Measurements from ENCODE around the gene SPATA46.

Gene SPATA46

DNA sequence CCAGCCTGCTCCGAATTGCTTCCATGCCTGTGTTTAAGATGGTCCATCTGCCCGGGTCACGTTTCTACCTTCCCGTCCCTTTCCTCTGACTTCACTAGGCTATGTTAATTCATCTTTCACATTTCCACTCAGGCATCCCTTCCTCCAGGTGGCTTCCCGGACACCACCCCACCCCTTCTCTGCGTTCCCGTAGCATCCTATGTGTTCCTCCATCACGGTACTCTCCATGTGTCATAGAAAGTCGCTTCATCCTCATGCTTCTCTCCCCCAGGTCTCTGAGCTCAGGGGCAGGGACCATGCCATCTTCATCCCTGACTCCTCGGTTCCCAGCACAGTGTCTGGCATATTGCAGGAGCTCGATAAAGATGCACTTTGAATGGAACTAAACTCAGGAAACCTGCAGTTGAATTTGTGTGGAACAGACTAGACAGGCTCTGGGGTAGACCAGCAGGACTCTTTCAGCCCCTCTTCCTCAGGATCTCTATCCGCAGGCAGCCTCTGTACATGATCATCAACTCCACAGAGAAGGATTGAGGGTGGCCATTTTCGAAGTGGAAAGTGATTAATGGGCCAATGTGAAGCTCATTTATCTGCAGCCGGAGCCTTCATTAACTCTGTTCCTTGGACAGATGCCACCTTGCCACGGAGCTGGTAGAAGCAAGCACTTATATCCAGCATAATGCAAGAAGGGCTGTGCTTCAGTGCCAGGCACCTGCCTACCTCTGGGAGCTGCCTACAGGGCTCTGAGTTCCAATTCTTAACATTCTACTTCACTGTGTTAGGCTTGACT lies 13.9 kb upstream of the SPATA46 start:
- no peak overlapping the region for H3K27ac ChIP-seq (ENCODE audit: low read depth, low read length)
- H3K36me3 ChIP-seq (ENCODE audit: insufficient read depth, low read length): no peaks in the 10 kb centered on the region
- no peak overlapping the region for H2AFZ ChIP-seq (ENCODE audit: low read length, unreplicated experiment)
- no peaks in the 10 kb centered on the region for H3K27me3 ChIP-seq (ENCODE audit: insufficient read depth, low read length)
- H3K4me3 ChIP-seq (ENCODE audit: low read depth, low read length): no peak overlapping the region
- H3K4me1 ChIP-seq (ENCODE audit: control insufficient read depth, insufficient read depth, low read length, unreplicated experiment): no peaks in the 10 kb centered on the region
- no peaks in the 10 kb centered on the region for H3K79me2 ChIP-seq (ENCODE audit: control insufficient read depth, insufficient read depth, low read length, unreplicated experiment)

DNA sequence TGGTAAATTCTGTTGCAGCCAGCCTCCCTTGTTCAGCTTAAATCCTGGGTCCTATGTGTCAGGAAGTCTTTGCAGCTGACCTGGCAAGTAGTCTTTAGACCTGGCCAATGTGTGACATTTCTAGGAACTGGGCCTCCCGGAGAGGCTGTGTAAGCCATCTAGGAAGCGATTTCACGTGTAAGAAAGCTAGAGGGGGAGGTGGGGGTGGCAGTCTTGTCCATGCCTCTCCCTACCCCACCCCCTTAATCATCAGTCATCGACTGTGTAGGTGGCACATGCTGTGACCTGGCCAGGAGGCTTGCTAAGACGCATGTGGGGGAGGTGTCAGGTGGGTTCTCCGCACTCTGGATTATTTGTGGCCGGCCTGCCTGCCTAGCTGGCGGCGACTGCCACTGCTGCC lies 13.3 kb upstream of the SPATA46 start:
- Histone ChIP-seq H2AFZ (ENCODE audit: low read length, unreplicated experiment) (no peak overlapping the region), H3K4me3 (ENCODE audit: low read depth, low read length) (no peak overlapping the region), H3K36me3 (ENCODE audit: insufficient read depth, low read length) (no peaks in the 10 kb centered on the region), H3K27me3 (ENCODE audit: insufficient read depth, low read length) (no peaks in the 10 kb centered on the region), H3K79me2 (ENCODE audit: control insufficient read depth, insufficient read depth, low read length, unreplicated experiment) (no peaks in the 10 kb centered on the region), H3K27ac (ENCODE audit: low read depth, low read length) (no peak overlapping the region), H3K4me1 (ENCODE audit: control insufficient read depth, insufficient read depth, low read length, unreplicated experiment) (no peaks in the 10 kb centered on the region)

DNA sequence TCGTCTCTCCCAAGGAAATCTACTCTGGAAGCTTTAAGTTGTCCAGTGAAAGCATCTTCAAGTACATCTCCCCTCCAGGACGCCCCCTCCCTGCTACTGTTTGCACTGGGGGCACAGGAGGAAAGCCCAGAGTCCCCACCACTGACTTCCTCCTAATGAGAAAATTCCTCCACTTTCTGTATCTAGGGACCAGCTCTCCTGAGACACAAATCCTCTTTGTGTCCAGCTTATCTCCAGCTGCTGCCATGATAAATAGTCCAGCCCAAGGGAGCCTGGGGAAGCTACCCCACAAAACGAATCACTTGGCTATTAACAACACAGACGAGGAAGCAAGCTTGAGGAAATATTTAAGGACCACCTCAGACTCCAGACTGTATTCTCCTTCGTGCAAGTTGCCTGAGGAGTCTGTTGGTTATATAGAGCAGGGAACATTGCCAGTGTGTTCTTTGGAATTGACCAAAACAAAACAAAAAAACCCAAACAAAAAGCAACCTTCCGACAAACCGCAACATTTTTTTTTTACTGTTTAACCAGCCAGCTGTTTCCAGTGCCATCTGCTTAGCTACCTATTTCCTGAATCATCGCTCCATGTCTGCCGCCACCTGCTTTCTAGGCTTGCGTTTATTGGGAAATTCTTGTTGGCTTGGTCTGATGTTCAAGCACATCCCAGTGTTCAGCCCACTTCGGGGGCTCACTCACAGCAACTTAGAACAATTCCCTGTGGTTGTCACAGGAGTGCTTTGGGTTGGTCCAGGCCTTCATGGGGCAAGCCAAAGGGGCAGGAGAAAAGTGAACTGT lies 12.6 kb upstream of the SPATA46 start:
- Histone ChIP-seq H3K36me3 (ENCODE audit: insufficient read depth, low read length) (no peaks in the 10 kb centered on the region), H3K79me2 (ENCODE audit: control insufficient read depth, insufficient read depth, low read length, unreplicated experiment) (no peaks in the 10 kb centered on the region), H3K4me3 (ENCODE audit: low read depth, low read length) (no peak overlapping the region), H2AFZ (ENCODE audit: low read length, unreplicated experiment) (no peak overlapping the region), H3K4me1 (ENCODE audit: control insufficient read depth, insufficient read depth, low read length, unreplicated experiment) (no peaks in the 10 kb centered on the region), H3K27ac (ENCODE audit: low read depth, low read length) (no peak overlapping the region), H3K27me3 (ENCODE audit: insufficient read depth, low read length) (no peaks in the 10 kb centered on the region)

DNA sequence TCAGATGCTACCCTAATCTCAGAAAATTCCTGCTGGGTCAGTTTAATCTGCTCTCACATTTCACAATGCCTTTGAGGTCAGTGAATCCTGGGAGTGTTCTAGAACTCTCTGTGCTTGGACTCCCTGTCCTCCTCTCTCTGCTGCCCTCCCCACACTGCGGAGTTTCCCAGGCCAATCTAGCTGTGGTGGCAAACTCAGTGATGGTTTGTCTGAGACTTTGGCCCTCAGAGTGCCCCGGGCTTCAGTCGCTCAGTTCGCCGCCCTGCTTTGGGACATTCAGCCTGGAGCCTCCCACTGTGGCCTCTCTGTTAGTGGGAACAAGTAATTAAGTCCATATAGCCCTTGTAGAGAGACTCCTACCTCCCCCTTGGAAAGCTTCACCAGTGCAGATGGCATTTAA lies 12.0 kb upstream of the SPATA46 start:
- H3K27ac ChIP-seq (ENCODE audit: low read depth, low read length): no peak overlapping the region
- H3K4me3 ChIP-seq (ENCODE audit: low read depth, low read length): no peak overlapping the region
- H3K4me1 ChIP-seq (ENCODE audit: control insufficient read depth, insufficient read depth, low read length, unreplicated experiment): no peaks in the 10 kb centered on the region
- H3K36me3 ChIP-seq (ENCODE audit: insufficient read depth, low read length): no peaks in the 10 kb centered on the region
- H3K27me3 ChIP-seq (ENCODE audit: insufficient read depth, low read length): no peaks in the 10 kb centered on the region
- no peaks in the 10 kb centered on the region for H3K79me2 ChIP-seq (ENCODE audit: control insufficient read depth, insufficient read depth, low read length, unreplicated experiment)
- H2AFZ ChIP-seq (ENCODE audit: low read length, unreplicated experiment): no peak overlapping the region

DNA sequence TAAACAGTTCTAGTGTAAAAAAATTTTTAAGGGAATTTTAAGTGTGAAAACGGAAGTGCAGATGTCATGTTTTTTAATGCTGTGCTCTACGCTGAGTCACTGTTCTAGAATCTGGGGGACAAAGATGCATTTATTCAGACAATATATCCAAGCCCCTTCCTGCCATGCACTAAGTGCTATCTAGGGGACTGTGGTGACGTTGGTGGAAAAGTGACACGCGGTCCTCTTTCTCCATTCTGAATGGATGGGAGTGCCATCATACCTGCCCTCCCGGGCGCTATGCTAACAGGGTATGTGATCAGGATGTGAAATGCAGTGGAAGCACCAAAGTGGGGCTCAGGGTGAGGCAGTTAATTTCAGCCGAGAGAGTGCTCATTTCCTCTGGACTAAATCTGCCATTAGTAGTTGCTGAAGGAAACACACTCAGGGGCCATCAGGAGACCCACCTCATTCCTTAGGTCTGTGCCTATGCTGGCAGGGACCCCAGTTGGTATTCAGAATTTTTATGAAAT lies 11.5 kb upstream of the SPATA46 start:
- Histone ChIP-seq H3K79me2 (ENCODE audit: control insufficient read depth, insufficient read depth, low read length, unreplicated experiment) (no peaks in the 10 kb centered on the region), H3K27me3 (ENCODE audit: insufficient read depth, low read length) (no peaks in the 10 kb centered on the region), H3K4me1 (ENCODE audit: control insufficient read depth, insufficient read depth, low read length, unreplicated experiment) (no peaks in the 10 kb centered on the region), H3K4me3 (ENCODE audit: low read depth, low read length) (no peak overlapping the region), H3K27ac (ENCODE audit: low read depth, low read length) (no peak overlapping the region), H2AFZ (ENCODE audit: low read length, unreplicated experiment) (no peak overlapping the region), H3K36me3 (ENCODE audit: insufficient read depth, low read length) (no peaks in the 10 kb centered on the region)

DNA sequence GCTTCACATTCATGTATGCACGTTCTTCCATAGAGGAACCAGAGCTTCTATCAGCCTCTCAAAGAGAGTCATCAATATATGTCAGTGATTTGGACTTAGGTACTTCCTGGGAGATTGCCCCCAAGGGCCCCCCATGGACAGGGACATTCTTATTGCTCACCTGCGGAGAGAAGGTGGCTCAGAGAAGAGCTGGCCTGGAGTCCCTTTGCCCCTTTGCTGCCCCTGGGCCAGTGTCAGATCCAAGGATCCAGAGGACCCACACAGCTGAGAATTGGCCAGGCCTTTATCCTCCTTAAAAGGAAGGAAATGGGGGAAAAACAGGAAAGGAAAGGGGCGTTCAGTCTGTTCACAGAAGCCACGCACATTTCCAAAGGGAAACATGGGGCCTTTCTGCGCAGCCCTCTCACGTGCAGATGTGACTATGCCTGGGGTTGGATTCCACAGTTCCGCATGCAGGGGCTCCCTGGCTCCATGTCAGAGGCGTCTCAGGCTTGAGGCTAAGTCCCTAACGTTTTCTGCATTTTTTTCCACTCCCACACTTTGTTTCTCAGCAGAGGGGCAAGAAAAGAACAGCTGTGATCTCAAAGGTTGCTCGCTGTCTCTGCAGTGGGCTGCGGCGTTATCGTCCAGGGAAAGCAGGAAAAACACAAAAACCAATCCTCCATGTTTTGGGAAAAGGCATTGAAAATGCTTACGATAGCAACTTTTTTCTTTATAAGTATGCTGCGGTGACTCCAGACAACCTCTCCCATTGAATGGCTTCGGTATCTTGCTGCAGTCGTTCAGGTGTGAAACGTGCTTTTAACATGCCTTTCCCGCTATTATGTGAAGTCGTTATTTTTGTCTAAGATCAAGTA lies 10.8 kb upstream of the SPATA46 start:
- H3K27ac ChIP-seq (ENCODE audit: low read depth, low read length): no peak overlapping the region

DNA sequence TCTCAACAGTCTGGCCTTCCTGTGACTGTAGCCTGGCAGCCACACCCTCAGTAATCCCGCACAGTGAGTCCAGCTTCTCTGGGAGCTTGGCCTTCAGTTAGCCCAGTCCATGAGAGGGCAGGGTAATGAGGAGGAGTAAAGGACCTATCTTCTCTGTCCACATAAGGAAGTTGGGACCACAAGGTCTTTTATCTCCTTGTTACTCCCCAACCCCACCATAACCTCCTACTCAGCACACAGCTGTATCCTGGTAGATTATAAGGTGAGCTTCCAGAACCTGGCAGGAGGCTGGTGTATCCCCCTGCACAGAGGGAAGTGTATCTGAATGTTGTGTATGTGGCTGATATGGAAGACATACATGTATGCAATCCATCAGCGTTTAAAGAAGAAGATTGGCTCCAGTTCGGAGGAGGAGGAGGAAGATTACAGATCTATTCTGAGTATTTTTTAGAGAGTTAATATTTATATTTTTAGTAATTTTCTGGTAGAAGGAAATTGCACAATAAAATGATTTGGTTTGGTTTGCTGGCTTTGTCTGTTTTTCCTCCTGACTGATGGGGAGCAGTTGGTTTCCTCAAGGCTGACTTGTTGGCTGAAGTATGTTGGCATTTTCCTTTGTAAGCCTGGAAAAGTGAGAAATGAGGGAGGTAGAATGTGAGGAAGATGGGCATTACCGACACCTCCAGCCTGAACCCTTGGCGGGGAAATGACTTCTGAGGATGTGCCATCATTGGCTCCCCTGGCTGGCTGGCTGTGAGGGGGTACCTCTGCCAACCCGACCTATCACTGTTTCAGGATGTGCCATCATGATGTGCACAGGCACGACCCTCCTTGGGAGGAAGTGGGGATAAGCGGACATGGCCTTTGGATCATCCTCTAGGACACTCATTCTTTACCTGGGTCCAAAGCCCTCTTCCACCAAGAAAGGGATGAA lies 9.9 kb upstream of the SPATA46 start:
- Histone ChIP-seq H3K36me3 (ENCODE audit: insufficient read depth, low read length) (no peaks in the 10 kb centered on the region), H3K79me2 (ENCODE audit: control insufficient read depth, insufficient read depth, low read length, unreplicated experiment) (no peaks in the 10 kb centered on the region), H3K27me3 (ENCODE audit: insufficient read depth, low read length) (no peaks in the 10 kb centered on the region), H3K4me1 (ENCODE audit: control insufficient read depth, insufficient read depth, low read length, unreplicated experiment) (peaks cover 6% of the 10 kb centered on the region), H2AFZ (ENCODE audit: low read length, unreplicated experiment) (no peak overlapping the region), H3K4me3 (ENCODE audit: low read depth, low read length) (no peak overlapping the region), H3K27ac (ENCODE audit: low read depth, low read length) (no peak overlapping the region)

More for the DNA sequence above, 10.8 kb upstream of the SPATA46 start:
- Histone ChIP-seq H3K36me3 (ENCODE audit: insufficient read depth, low read length) (no peaks in the 10 kb centered on the region), H3K27me3 (ENCODE audit: insufficient read depth, low read length) (no peaks in the 10 kb centered on the region), H2AFZ (ENCODE audit: low read length, unreplicated experiment) (no peak overlapping the region), H3K4me1 (ENCODE audit: control insufficient read depth, insufficient read depth, low read length, unreplicated experiment) (no peaks in the 10 kb centered on the region), H3K79me2 (ENCODE audit: control insufficient read depth, insufficient read depth, low read length, unreplicated experiment) (no peaks in the 10 kb centered on the region), H3K4me3 (ENCODE audit: low read depth, low read length) (no peak overlapping the region)

DNA sequence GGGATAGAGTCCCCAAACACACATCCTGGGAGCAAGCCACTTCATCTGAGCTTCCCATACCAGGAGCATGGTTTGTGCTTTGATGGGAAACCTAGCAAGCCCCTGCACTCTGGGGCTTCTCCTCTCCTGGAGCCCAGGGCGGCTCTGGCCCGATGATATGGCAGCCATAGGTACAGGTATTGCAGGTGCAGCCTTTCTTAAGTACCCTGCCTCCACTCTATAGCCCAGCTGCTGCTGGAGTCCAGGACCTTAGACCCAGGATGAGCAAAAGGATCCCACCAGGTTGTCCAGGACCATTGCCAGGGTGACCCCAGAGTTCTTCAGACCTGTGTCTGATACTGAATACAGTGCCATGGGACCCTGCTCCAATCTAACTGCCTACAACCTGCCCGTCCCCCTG lies 9.0 kb upstream of the SPATA46 start:
- Histone ChIP-seq H3K36me3 (ENCODE audit: insufficient read depth, low read length) (no peaks in the 10 kb centered on the region), H3K79me2 (ENCODE audit: control insufficient read depth, insufficient read depth, low read length, unreplicated experiment) (no peaks in the 10 kb centered on the region), H3K4me1 (ENCODE audit: control insufficient read depth, insufficient read depth, low read length, unreplicated experiment) (peaks cover 12% of the 10 kb centered on the region), H3K4me3 (ENCODE audit: low read depth, low read length) (no peak overlapping the region), H3K27me3 (ENCODE audit: insufficient read depth, low read length) (no peaks in the 10 kb centered on the region), H2AFZ (ENCODE audit: low read length, unreplicated experiment) (no peak overlapping the region), H3K27ac (ENCODE audit: low read depth, low read length) (no peak overlapping the region)

DNA sequence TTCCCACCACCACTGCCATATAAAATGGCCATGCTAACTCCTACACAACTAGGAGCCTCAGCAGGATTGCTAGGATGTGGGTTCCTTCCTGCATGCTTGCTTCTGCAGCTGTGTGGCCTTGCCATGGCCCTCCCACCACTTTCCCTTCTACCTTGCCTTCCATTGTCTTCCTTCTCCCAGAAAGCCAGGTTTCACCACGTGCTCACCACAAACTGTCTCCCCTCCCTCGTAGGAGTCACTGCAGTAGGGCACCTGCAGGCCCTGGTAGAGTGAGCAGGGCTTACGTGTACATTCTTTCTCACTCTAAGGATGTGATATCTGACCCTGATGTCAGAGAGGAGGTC lies 8.6 kb upstream of the SPATA46 start:
- peaks cover 12% of the 10 kb centered on the region for H3K4me1 ChIP-seq (ENCODE audit: control insufficient read depth, insufficient read depth, low read length, unreplicated experiment)
- H2AFZ ChIP-seq (ENCODE audit: low read length, unreplicated experiment): no peak overlapping the region
- H3K79me2 ChIP-seq (ENCODE audit: control insufficient read depth, insufficient read depth, low read length, unreplicated experiment): no peaks in the 10 kb centered on the region
- no peak overlapping the region for H3K4me3 ChIP-seq (ENCODE audit: low read depth, low read length)
- no peaks in the 10 kb centered on the region for H3K36me3 ChIP-seq (ENCODE audit: insufficient read depth, low read length)
- no peak overlapping the region for H3K27ac ChIP-seq (ENCODE audit: low read depth, low read length)
- H3K27me3 ChIP-seq (ENCODE audit: insufficient read depth, low read length): no peaks in the 10 kb centered on the region
